Ramos (cell line): ENCODE results near the gene AMN1.

ENCODE experiments used
- in situ Hi-C: fragments of 300-500 bp; cut with MboI; formaldehyde crosslinking; loops from one replicate; pipeline ENCODE4 v1.14.3; 2022; ENCODE audit warnings: low sequenced_read_pairs; ENCODE audit not compliant: unreplicated experiment

Gene AMN1

DNA sequence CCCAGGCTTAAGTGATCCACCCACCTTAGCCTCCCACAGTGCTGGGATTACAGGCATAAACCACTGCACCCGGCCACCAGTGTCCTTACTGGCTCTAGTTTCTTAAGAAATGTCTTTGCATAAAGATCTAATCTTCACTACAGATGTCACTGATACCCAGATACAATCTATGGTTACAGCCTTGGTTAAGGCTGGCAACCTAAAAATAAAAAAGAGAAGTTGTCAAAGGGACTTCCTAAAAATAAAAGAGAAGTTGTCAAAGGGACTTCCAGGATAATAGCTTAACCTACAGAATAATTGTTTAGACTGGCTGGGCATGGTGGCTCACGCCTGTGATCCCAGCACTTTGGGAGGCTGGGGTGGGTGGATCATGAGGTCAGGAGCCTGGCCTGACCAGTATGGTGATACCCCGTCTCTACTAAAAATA is 41.7 kb downstream of the AMN1 start:
- in situ Hi-C loops, result loop anchor here (10.0 kb wide), 1 partner anchor 618 kb away; no protein-coding TSS in a partner anchor

DNA sequence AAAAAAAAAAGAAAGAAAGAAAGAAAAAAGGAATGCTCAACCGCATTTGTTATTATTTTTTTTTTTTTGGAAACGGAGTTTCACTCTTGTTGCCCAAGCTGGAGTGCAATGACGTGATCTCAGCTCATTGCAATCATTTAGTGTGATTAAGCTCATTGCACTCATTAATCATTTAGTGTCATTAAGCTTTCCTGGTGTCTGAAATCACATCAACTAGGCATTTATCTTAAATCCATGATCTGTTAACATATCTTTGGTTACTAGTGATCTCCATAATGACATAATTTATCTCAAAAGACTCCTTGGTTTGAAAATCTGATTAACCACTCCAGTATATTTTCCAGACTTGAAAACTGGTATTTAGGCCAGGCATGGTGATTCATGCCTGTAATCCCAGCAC is 43.0 kb downstream of the AMN1 start:
- in situ Hi-C loops, result loop anchor here (10.0 kb wide), 1 partner anchor 619 kb away; no protein-coding TSS in a partner anchor

DNA sequence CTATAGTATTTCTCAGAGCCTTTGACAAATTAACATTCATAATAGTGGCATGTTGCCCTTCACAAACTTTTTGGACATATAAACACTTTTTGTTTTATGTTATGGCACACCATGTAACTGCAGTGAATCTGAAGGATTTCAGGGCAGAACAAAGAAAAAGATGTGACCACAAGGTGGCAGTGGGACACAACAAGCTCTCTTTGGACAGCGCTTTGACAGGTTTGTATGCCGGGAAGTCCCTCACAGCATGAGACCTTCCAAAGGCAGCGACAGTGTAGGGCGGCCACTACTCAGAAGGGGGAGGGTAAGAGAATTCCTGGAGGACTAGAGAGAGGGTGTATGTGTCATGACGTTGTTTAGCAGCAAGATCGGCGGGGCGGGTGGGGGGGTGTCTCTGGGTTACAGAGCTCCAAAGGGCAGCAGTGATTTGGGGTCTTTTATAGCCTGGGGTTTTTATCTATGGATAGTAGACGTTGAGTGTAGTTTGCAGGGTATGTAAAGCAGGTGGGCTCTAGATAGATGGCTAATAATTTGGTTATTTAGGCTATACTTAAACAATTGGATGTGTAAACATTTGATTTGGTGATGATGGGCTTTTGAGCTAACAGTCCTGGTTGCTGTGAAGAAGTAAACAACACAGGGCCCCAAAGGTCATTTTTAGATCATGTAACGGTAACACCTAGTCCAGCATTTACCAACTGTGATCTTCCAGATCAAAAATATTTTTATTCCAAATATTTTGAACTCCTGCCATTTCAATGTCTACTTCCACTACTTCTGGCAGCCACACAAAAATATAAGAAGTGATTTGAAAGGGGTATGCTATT is 46.5 kb downstream of the AMN1 start:
- in situ Hi-C loops, result loop anchor here (10.0 kb wide), 1 partner anchor 622 kb away; no protein-coding TSS in a partner anchor

DNA sequence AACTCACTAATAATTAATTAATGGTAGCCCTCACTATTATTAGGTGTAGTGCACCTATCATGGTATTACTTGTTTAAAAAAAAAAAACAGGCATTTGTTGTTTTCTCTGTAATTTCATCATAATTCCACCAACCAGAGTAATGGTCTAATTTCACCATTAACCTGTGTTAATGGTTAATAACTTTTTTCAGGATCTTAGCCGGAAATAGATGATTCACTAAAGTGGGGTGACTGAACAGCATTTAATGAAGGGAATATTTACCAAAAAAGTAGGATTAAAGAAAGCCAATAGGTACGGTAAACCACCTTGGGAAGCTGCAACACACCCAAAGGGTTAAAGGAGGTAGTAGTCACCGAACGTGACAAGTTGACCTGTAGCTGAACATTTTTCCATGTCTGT is 56.3 kb downstream of the AMN1 start:
- in situ Hi-C loops, result loop anchor here (25.0 kb wide), 1 partner anchor 990 kb away; no protein-coding TSS in a partner anchor

- in situ Hi-C loops, result loop anchor here (25.0 kb wide), 1 partner anchor 993 kb away; no protein-coding TSS in a partner anchor
Observed at GRCh38 chr12:31669582-31669981, 59.2 kb downstream of the AMN1 start.

DNA sequence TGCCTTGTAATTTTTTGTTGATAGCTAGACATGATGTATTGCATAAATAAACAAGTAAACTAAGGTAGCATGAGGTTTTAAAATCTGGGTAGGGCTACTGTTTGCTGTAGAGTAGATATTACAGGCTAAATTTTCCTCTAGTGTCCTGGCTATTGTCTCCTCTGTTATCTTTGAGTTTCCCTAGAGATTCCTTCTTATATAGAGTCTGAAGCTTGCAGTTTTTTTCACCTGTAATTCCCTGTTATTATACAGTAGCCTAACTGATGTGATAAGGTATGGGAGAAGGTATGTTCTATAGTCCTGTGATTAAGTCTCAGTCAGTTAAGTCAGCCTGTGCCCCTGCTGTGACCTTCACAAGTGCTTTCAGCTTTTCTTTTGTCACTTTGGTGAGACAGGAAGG is 59.8 kb downstream of the AMN1 start:
- in situ Hi-C loops, result loop anchor here (25.0 kb wide), 1 partner anchor 993 kb away; no protein-coding TSS in a partner anchor

DNA sequence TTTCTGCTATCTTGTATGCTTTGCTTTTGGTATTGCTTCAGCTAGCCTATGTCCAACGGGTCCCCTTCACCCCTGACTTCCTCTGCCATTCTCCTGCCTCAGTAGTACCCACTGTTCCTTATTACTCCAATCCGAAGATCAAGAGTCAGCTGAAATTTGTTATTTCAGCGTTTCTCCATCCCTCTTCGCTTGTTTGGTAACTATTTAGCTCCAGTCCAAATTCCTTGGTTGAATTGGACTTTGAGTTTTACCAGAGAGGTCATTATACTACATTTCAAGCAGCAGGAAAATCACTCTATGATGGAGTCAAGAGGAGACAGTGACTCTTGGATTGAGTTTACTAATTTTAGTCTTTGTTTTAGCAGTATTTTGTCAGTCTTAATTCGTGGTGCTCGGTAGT is 64.8 kb downstream of the AMN1 start:
- in situ Hi-C loops, result loop anchor here (25.0 kb wide), 1 partner anchor 998 kb away; no protein-coding TSS in a partner anchor

DNA sequence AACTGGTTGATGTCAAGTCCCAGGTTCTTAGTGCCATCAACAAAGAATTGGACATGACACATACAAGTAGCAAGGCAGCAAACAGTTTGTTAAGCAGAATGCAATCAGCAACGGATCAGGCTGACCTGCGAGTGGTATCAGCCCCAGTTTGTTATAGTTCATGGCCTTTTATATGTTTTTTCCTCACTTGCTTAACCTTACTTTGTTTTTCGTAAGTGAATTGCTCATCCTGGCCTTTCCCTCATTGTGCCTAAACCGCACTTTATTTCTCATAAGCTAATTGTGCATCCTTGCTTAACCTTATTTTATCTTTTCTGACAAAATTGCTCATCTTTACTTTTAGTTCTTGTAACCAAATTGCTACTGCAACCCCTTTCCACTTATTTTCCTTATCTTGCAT is 65.2 kb downstream of the AMN1 start:
- in situ Hi-C loops, result loop anchor here (25.0 kb wide), 1 partner anchor 999 kb away; no protein-coding TSS in a partner anchor

GRCh38 chr12:31662176-31662849 is 66.5 kb downstream of the AMN1 start:
- in situ Hi-C loops, result loop anchor here (25.0 kb wide), 1 partner anchor 1000 kb away; no protein-coding TSS in a partner anchor

GRCh38 chr12:31659087-31659942 is 69.5 kb downstream of the AMN1 start, which contains the start of gene ETFBKMT:
Gene ETFBKMT, plus strand, starts transcription at chr12:31659688. Its CDS starts 2,266 bp downstream, at chr12:31661954.
- in situ Hi-C loops, result loop anchor here (10.0 to 25.0 kb wide), 2 partner anchors 655 to 1003 kb away; no protein-coding TSS in a partner anchor

GRCh38 chr12:31658471-31659086 is 70.2 kb downstream of the AMN1 start:
- in situ Hi-C loops, result loop anchor here (10.0 to 25.0 kb wide), 2 partner anchors 656 to 1004 kb away; no protein-coding TSS in a partner anchor

DNA sequence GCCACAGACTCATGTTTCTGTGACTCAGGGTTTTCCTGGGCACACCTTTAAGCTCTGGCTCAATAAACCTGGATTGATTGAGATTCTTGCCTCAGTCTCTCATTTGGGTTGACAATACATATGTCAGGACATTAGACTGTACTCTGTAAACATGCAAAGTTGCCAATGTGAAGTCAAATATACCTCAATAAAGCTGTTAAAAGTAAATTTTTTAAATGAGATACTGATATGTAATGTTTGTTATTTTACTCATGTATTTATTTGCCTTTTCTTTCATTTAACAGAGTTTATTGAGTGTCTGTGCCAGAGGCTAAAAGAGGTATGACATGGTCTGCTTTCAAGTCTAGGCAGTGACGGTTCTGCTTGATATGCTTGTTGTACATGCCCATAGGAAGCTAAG is 73.0 kb downstream of the AMN1 start:
- in situ Hi-C loops, result loop anchor here (10.0 to 25.0 kb wide), 2 partner anchors 659 to 1007 kb away; no protein-coding TSS in a partner anchor

GRCh38 chr12:31655208-31655607 is 73.6 kb downstream of the AMN1 start:
- in situ Hi-C loops, result loop anchor here (10.0 to 25.0 kb wide), 2 partner anchors 660 to 1007 kb away; no protein-coding TSS in a partner anchor

DNA sequence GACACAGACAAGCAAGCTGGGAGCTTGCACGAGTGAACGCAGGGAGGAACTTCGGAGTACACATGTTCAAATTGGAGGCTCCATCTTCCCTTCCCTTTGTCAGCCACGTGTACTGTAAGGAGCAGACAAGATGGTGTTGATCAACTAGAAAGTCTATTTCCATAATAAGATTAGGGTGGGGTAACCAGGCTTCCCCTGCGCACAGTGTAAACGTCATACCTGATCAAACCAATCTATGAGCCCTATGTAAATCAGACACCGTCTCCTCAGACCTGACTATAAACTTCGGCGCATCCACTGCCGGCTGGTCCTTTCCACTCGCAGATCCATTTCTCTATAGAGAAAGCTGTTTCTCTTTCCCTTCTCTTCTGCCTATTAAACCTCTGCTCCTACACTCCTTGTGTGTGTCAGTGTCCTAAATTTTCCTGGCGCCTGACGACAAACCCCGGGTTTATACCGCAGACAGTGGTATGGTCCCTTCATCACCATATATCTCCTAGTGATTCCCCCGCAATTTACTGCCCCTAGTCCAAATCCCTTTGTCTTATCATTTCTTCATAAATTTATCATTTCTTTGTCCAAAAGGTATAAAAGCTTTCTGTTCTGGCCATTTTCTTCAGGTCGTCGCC is 76.8 kb downstream of the AMN1 start:
- in situ Hi-C loops, result loop anchor here (10.0 to 25.0 kb wide), 2 partner anchors 663 to 1010 kb away; no protein-coding TSS in a partner anchor

DNA sequence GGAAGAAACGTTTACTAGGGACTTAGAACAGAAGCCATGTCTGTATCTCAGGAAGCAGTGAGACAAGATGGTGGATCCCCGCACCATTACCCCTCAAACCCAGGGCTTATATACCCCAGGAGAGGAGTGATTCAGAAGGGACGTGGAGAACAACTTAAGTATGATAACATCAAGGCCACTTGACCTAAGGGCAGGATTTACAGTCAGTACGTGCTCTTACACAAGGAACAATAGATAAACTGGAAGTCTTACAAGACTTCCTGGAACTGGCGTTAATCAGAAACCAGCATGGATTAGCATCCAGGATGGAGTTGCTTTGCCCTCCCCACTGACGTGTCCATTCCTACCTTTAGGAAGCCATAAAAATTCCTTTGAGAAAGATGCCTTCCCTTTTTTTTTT is 77.9 kb downstream of the AMN1 start:
- in situ Hi-C loops, result loop anchor here (10.0 to 25.0 kb wide), 2 partner anchors 664 to 1011 kb away; no protein-coding TSS in a partner anchor

DNA sequence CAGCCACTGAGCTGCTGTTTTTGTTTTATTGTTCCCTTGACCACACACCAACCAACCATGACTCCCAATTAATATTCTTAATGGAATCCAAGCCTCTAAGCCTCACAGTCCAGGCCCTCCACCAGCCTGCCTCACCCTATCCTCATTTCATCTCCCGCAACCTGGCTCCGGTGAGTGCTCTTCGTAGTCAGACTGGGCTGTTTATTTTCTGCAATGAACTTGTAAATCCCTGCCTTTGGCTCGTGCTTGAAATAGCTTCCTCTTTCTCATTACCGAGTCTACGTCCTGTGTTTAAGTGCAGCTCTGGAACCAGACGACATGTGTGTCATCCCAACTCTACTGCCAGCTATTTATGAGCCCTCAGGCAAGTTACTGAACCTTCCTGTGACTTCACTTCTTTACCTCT is 81.7 kb downstream of the AMN1 start:
- in situ Hi-C loops, result loop anchor here (25.0 kb wide), 1 partner anchor 785 kb away; no protein-coding TSS in a partner anchor

- in situ Hi-C loops, result loop anchor here (25.0 kb wide), 1 partner anchor 784 kb away; no protein-coding TSS in a partner anchor
Observed at GRCh38 chr12:31645924-31646323, 82.9 kb downstream of the AMN1 start.

- in situ Hi-C loops, result loop anchor here (25.0 kb wide), 1 partner anchor 782 kb away; no protein-coding TSS in a partner anchor
Observed at GRCh38 chr12:31644536-31644935, 84.3 kb downstream of the AMN1 start.
